Body of pancreas (tissue), 4 donors: ENCODE results near the gene NEURL1.
"Not testable (repeated sequence)": the region's sequence is repeated elsewhere in the genome, so short reads cannot be mapped to it uniquely, and the experiment has no call there.

Experiments used
- CTCF ChIP-seq, 7 experiments: fragments of 450-650 bp in 4 of 7; fragments of 200-600 bp in 3 of 7; sonication (generic) in 3 of 7; IDR thresholded peaks; one replicate each; pipeline ENCODE4 v1.5.1; 2016 to 2019; ENCODE audit warnings: antibody characterized with exemption in 7 of 7
- POLR2A ChIP-seq, 3 donors: fragments of 450-650 bp; IDR thresholded peaks; one replicate each; pipeline ENCODE4 v1.6.1; 2016; ENCODE audit warnings: antibody characterized with exemption in 3 of 3, mild to moderate bottlenecking in 2 of 3

GRCh38 chr10:103608056-103608455 is 114.6 kb downstream of the NEURL1 start:
- TF ChIP-seq CTCF, POLR2A (IDR thresholded peaks at IDR 0.05): not testable (repeated sequence)
